B cell (primary cell): ENCODE data around the gene AGTPBP1.

Experiments
- EZH2 ChIP-seq: IDR thresholded peaks from 2 replicates; pipeline ENCODE4 v1.6.1; 2012; ENCODE audit warnings: borderline replicate concordance, low read depth, mild to moderate bottlenecking, moderate library complexity, low read length; ENCODE audit not compliant: insufficient read depth, poor library complexity, severe bottlenecking
- TF ChIP-seq, protein P1 (sequence below): fragments of 200-600 bp; IDR thresholded peaks from one replicate; pipeline ENCODE4 v1.8.0; 2022; ENCODE audit warnings: antibody characterized with exemption, mild to moderate bottlenecking

DNA sequence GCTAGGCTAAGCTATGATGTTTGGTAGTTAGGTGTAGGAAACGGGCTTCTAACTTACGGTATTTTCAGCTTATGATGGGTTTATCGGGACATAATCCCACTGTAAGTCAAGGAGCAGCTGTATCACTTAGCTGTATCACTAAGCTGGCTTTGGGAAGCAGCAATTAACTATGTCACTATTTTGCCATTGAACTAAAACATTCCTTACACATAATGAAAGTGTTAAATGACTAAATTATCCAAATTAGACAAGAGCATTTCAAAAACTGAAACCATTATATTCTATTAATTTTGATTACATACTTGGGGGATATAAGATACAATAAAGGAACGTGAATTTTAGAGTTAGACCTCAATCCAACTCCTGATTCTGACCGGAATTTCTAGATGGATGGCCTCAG is 188.3 kb downstream of the AGTPBP1 start:
- TF ChIP-seq, protein P1, sequence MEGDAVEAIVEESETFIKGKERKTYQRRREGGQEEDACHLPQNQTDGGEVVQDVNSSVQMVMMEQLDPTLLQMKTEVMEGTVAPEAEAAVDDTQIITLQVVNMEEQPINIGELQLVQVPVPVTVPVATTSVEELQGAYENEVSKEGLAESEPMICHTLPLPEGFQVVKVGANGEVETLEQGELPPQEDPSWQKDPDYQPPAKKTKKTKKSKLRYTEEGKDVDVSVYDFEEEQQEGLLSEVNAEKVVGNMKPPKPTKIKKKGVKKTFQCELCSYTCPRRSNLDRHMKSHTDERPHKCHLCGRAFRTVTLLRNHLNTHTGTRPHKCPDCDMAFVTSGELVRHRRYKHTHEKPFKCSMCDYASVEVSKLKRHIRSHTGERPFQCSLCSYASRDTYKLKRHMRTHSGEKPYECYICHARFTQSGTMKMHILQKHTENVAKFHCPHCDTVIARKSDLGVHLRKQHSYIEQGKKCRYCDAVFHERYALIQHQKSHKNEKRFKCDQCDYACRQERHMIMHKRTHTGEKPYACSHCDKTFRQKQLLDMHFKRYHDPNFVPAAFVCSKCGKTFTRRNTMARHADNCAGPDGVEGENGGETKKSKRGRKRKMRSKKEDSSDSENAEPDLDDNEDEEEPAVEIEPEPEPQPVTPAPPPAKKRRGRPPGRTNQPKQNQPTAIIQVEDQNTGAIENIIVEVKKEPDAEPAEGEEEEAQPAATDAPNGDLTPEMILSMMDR, result no peak
- TF ChIP-seq EZH2, result no peak
